IgD-negative memory B cell (primary cell): ENCODE measurements around the gene SCGB1A1. TPM values are rescaled to one million over a fixed set of nuclear protein-coding genes. Genes with fewer than 3 reads are reported as not detected.

Experiments
- H3K27ac Mint-ChIP-seq, 3 donors: one replicate each; pipeline ENCODE4 v1.8.0; 2020 to 2022; ENCODE audit warnings: mild to moderate bottlenecking in 3 of 3, mixed read lengths in 3 of 3, moderate library complexity in 1 of 3
- H3K27me3 Mint-ChIP-seq: one replicate; pipeline ENCODE4 v1.8.0; 2021; ENCODE audit warnings: mixed read lengths
- H3K36me3 Mint-ChIP-seq: one replicate; pipeline ENCODE4 v1.8.0; 2020; ENCODE audit warnings: mild to moderate bottlenecking, mixed read lengths
- H3K4me1 Mint-ChIP-seq, 3 donors: one replicate each; pipeline ENCODE4 v1.8.0; 2020 to 2022; ENCODE audit warnings: mixed read lengths in 3 of 3, mild to moderate bottlenecking in 1 of 3
- H3K4me3 Mint-ChIP-seq, 4 donors: one replicate each; pipeline ENCODE4 v1.8.0; 2020 to 2022; ENCODE audit warnings: mild to moderate bottlenecking in 4 of 4, mixed read lengths in 4 of 4, moderate library complexity in 3 of 4
- H3K9me3 Mint-ChIP-seq, 3 donors: one replicate each; pipeline ENCODE4 v1.8.0; 2020 to 2021; ENCODE audit warnings: mixed read lengths in 3 of 3, mild to moderate bottlenecking in 1 of 3
- polyA plus RNA-seq: library from polyadenylated mRNA; unstranded; fragments of 300-500 nt; fragmentation: Illumina TruSeq; gene quantifications from one replicate; pipeline ENCODE4 v1.2.3, GENCODE V29; 2021

SCGB1A1 gene
- polyA plus RNA-seq, 1 donor from 2014 or later, result not detected

GRCh38 chr11:62427630-62428233 is 8.9 kb downstream of the SCGB1A1 start:
- Mint-ChIP-seq H3K27me3 (peaks cover 6% of the 10 kb centered on the region), H3K27ac (no peak overlapping the region), H3K9me3 (no peaks in the 10 kb centered on the region), H3K4me1 (peaks cover 6 to 14% (median 12%) of the 10 kb centered on the region in 3 donors), H3K4me3 (peak overlapping the region in 1 of 4 donors; percentile 15), H3K36me3 (no peaks in the 10 kb centered on the region)

DNA sequence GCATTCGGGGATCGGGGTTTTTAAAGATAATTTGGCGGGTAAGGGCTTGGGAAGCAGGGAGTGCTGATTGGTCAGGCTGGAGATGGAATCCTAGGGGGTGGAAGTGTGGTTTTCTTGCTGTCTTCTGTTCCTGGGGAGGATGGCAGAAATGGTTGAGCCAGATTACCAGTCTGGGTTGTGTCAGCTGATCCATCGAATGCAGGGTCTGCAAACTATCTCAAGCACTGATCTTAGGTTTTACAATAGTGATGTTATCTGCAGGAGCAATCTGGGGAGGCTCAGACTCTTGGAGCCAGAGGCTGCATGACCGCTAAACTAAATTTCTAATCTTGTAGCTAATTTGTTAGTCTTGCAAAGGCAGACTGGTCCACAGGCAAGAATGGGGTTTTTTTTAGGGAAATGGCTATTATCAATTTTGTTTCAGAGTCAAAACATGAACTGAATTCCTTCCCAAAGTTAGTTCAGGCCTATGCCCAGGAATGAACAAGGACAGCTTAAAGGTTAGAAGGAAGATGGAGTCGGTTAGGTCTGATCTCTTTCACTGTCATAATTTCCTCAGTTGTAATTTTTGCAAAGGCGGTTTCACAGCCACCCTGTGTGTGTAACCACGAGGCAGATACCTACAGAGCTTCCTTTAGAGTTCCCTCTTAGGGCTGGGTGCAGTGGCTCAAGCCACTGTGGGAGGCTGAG is 10.2 kb downstream of the SCGB1A1 start:
- H3K36me3 Mint-ChIP-seq, result no peaks in the 10 kb centered on the region
- no peak overlapping the region for H3K27ac Mint-ChIP-seq
- H3K27me3 Mint-ChIP-seq, result peaks cover 3% of the 10 kb centered on the region
- H3K9me3 Mint-ChIP-seq, result no peaks in the 10 kb centered on the region
- H3K4me1 Mint-ChIP-seq, result peaks cover 10 to 20% (median 12%) of the 10 kb centered on the region in 3 donors
- no peak overlapping the region for H3K4me3 Mint-ChIP-seq

DNA sequence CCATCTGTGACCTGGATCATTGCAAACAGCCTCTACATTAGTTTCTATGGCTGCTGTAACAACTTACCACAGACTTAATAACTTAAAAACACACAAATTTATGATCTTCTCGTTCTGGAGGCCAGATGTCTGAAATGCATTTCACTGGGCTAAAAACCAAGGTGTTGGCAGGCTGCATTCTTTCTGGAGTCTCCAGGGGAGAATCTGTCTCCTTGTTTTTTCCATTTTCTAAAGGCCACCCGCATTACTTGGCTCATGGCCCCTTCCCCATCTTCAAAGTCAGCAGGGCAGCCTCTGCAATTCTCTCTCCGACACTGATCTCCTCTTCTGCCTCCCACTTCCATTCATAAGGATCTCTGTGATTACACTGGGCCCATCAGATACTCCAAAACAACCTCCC is 11.6 kb downstream of the SCGB1A1 start:
- Mint-ChIP-seq H3K27me3 (peaks cover 3% of the 10 kb centered on the region), H3K27ac (no peak overlapping the region), H3K4me3 (no peak overlapping the region), H3K4me1 (peaks cover 9 to 19% (median 10%) of the 10 kb centered on the region in 3 donors), H3K36me3 (no peaks in the 10 kb centered on the region), H3K9me3 (no peaks in the 10 kb centered on the region)

GRCh38 chr11:62431171-62431901 is 12.5 kb downstream of the SCGB1A1 start:
- Mint-ChIP-seq H3K27me3 (peaks cover 3% of the 10 kb centered on the region), H3K9me3 (no peaks in the 10 kb centered on the region), H3K27ac (no peak overlapping the region), H3K36me3 (no peaks in the 10 kb centered on the region), H3K4me1 (peaks cover 17 to 19% (median 18%) of the 10 kb centered on the region in 3 donors), H3K4me3 (peak overlapping the region in 1 of 4 donors; percentile 43)

- no peaks in the 10 kb centered on the region for H3K36me3 Mint-ChIP-seq
- peaks cover 3% of the 10 kb centered on the region for H3K27me3 Mint-ChIP-seq
- no peak overlapping the region for H3K27ac Mint-ChIP-seq
- no peak overlapping the region for H3K4me3 Mint-ChIP-seq
- H3K4me1 Mint-ChIP-seq, result peaks cover 12 to 18% (median 15%) of the 10 kb centered on the region in 3 donors
- H3K9me3 Mint-ChIP-seq, result no peaks in the 10 kb centered on the region
Measured at GRCh38 chr11:62432695-62433094, 13.9 kb downstream of the SCGB1A1 start.

- Mint-ChIP-seq H3K9me3 (no peaks in the 10 kb centered on the region), H3K4me1 (peaks cover 10 to 15% (median 14%) of the 10 kb centered on the region in 3 donors), H3K27me3 (peaks cover 3% of the 10 kb centered on the region), H3K4me3 (peak overlapping the region in 2 of 4 donors; percentile 38 to 57), H3K36me3 (no peaks in the 10 kb centered on the region), H3K27ac (no peak overlapping the region)
Measured at GRCh38 chr11:62433141-62433903, 14.5 kb downstream of the SCGB1A1 start.

GRCh38 chr11:62433904-62434276 is 15.1 kb downstream of the SCGB1A1 start:
- Mint-ChIP-seq H3K27ac (no peak overlapping the region), H3K27me3 (peaks cover 3% of the 10 kb centered on the region), H3K9me3 (no peaks in the 10 kb centered on the region), H3K4me1 (peaks cover 10 to 15% (median 11%) of the 10 kb centered on the region in 3 donors), H3K36me3 (no peaks in the 10 kb centered on the region), H3K4me3 (peak overlapping the region in 2 of 4 donors; percentile 38 to 57)

GRCh38 chr11:62435846-62436660 is 17.2 kb downstream of the SCGB1A1 start:
- H3K36me3 Mint-ChIP-seq, result no peaks in the 10 kb centered on the region
- H3K4me1 Mint-ChIP-seq, result peaks cover 10 to 15% (median 11%) of the 10 kb centered on the region in 3 donors
- no peaks in the 10 kb centered on the region for H3K27me3 Mint-ChIP-seq
- no peaks in the 10 kb centered on the region for H3K9me3 Mint-ChIP-seq
- peak overlapping the region in 2 of 3 donors; percentile 50 to 87 for H3K27ac Mint-ChIP-seq
- peak overlapping the region in 1 of 4 donors; percentile 12 for H3K4me3 Mint-ChIP-seq

DNA sequence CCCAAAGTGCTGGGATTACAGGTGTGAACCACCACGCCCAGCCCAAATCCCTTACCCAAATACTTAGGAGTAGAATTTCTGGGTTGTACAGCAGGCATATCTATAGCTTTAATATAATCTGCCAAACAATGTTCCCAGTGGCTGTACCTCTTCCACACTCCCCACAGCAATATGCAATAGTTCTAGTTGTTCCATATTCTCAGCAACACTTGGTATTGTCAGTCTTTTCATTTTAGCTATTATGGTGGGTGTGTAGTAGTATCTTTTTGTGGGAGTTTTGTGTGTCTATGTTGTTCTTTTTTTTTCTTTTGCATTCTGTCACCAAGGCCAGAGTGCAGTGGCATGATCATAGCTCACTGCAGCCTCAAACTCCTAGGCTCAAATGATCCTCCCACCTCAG is 18.8 kb downstream of the SCGB1A1 start:
- Mint-ChIP-seq H3K36me3 (no peaks in the 10 kb centered on the region), H3K9me3 (no peaks in the 10 kb centered on the region), H3K27ac (no peak overlapping the region), H3K4me3 (no peak overlapping the region), H3K27me3 (no peaks in the 10 kb centered on the region), H3K4me1 (peaks cover 10 to 13% (median 11%) of the 10 kb centered on the region in 3 donors)

GRCh38 chr11:62438641-62439040 is 19.8 kb downstream of the SCGB1A1 start:
- Mint-ChIP-seq H3K9me3 (no peaks in the 10 kb centered on the region), H3K27me3 (no peaks in the 10 kb centered on the region), H3K27ac (no peak overlapping the region), H3K36me3 (peaks cover 1% of the 10 kb centered on the region), H3K4me1 (peaks cover 12 to 15% (median 12%) of the 10 kb centered on the region in 3 donors), H3K4me3 (no peak overlapping the region)

- peaks cover 17 to 28% (median 25%) of the 10 kb centered on the region in 3 donors for H3K4me1 Mint-ChIP-seq
- peaks cover 1% of the 10 kb centered on the region for H3K36me3 Mint-ChIP-seq
- H3K27me3 Mint-ChIP-seq, result no peaks in the 10 kb centered on the region
- peak overlapping the region in 1 of 4 donors; percentile 17 for H3K4me3 Mint-ChIP-seq
- no peak overlapping the region for H3K27ac Mint-ChIP-seq
- no peaks in the 10 kb centered on the region for H3K9me3 Mint-ChIP-seq
Measured at GRCh38 chr11:62439785-62440602, 21.2 kb downstream of the SCGB1A1 start.

DNA sequence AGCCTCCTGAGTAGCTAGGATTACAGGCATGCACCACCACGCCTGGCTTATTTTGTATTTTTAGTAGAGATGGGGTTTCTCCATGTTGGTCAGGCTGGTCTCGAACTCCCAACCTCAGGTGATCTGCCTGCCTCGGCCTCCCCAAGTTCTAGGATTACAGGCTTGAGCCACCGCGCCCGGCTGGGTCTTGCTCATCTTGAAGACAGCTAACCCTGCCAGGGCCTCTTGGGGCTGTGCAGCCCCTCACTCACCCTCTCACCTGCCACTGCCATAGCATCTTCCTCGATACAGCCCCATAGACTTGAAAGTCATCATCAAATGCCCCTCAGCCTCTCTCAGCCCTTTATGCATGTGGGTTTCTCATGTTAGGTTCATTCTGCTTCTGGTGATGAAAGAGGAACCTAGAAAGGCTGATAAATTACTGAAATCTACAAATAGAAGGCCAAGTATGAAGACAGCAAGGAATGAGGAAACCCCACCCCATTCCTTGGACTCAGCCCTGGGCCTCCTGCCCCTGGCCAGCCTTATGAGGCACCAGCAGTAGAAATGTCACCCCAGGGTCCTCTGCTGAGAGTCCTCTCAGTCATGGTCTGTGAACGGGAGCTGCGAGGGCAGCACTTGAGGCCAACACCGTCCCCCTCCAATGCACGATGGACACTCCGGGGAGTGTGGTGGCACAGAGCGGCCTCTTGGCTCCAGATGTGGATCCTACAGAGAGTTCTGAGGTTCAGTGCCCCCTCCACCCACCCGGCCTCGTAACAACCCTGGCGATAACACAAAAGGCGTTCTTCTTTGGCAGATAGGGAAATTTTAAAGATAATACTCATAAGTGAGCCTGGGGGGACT is 24.8 kb downstream of the SCGB1A1 start:
- Mint-ChIP-seq H3K4me1 (peaks cover 17 to 27% (median 19%) of the 10 kb centered on the region in 3 donors), H3K9me3 (no peaks in the 10 kb centered on the region), H3K4me3 (peak overlapping the region; percentile 79 to 98 (median 92)), H3K36me3 (peaks cover 3% of the 10 kb centered on the region), H3K27me3 (no peaks in the 10 kb centered on the region), H3K27ac (peak overlapping the region; percentile 78 to 98 (median 94))
